GM12892 (cell line): ENCODE data around the gene WDR70.

Source experiments
- POLR2A ChIP-seq: IDR thresholded peaks from 2 replicates; pipeline ENCODE4 v1.6.1; 2011; ENCODE audit warnings: low read depth, low read length, control low read depth
- POLR2AphosphoS5 ChIP-seq: IDR thresholded peaks from 2 replicates; pipeline ENCODE4 v1.6.1; 2011; ENCODE audit warnings: low read depth, low read length, control low read depth
- TAF1 ChIP-seq: IDR thresholded peaks from 2 replicates; pipeline ENCODE4 v1.6.1; 2011; ENCODE audit warnings: low read depth, mild to moderate bottlenecking, control low read depth, low read length, borderline replicate concordance

GRCh38 chr5:37375091-37375490 lies 4.0 kb upstream of the WDR70 start:
- TF ChIP-seq POLR2AphosphoS5 (no peak), POLR2A (no peak), TAF1 (no peak)
